Dedifferentiated amniotic fluid mesenchymal stem cell (primary cell): ENCODE measurements around the gene ATP11C.
"Not testable (repeated sequence)": the region's sequence is repeated elsewhere in the genome, so short reads cannot be mapped to it uniquely, and the experiment has no call there.

Source experiments
- DNase-seq: peaks from one replicate; pipeline ENCODE4 v3.0.0-alpha.2; 2016; ENCODE audit errors: extremely low spot score

The ATP11C gene

DNA sequence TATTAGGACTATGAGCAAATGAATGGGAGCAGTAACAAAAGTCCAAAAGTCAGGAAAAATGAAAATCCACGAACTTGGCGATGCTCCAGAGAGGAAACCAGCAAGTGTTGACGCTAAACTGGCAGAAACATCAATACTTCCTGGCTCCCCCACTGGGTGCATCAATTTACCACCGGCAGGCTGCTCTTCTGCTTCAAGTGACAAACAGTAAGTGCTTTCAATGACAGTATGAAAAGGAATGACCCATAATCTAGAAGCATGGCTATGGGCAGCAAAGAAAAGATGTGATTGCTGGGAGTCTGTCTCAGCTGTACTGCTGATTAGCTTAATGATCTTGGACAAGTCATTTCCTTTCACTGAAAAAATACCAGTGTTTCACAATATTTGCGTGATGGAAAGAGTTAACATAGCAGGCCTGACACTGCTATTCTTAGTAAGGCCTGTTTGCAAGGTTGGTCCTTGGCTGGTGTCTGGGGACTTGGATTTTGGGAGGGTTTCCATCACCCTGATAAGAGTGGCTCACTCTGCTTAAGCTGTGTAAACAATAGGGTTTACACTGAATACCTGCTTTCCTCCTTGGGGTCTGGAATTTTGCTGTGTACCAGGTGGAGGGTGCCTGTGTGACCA, 8.7 kb downstream of the ATP11C start:
- no peak for DNase-seq

DNA sequence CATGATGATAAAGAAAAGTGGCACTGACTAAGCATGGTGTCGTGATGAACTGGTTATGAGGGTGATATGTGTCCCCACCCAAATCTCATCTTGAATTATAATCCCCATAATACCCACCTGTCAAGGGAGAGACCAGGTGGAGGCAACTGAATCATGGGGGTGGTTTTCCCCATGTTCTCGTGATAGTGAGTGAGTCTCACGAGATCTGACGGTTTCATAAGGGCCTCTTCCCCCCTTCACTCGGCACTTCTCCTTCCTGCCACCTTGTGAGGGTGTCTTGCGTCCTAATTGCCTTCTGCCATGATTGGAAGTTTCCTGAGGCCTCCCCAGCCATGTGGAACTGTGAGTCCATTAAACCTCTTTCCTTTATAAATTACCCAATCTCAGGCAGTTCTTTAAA, 11.7 kb downstream of the ATP11C start:
- not testable (repeated sequence) for DNase-seq

DNA sequence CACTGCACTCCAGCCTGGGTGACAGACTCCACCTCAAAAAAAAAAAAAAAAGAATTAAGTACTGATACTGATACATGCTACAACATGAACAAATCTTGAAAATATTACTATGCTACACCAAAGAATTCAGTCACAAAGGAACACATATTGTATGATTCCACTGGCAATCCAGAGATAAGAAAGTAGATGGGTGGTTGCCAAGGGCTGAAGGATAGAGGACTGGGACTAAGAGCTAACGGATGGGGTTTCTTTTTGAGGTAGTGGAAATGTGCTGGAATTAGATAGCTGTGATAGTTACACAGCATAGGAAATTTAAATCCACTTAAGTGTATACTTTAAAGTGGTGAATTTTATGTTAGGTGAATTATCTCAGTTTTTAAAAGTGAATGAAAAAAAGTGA, 12.5 kb downstream of the ATP11C start:
- no peak for DNase-seq

DNA sequence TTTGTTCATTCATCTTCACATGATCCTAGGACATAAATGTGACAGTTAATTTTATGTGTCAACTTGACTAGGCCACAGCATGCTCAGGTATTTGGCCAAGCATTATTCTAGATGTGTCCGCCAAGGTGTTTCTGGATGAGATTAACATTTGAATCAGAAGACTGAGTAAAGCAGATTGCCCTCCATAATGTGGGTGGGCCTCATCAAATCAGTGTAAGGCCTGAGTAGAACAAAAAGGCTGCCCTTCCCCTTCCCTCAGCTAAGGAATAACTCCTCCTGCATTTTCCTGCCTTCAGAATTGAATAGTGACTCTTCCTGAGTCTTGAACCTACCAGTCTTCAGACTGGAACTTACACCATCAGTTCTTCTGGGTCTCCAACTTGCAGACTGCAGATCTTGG, 18.4 kb downstream of the ATP11C start:
- no peak for DNase-seq

DNA sequence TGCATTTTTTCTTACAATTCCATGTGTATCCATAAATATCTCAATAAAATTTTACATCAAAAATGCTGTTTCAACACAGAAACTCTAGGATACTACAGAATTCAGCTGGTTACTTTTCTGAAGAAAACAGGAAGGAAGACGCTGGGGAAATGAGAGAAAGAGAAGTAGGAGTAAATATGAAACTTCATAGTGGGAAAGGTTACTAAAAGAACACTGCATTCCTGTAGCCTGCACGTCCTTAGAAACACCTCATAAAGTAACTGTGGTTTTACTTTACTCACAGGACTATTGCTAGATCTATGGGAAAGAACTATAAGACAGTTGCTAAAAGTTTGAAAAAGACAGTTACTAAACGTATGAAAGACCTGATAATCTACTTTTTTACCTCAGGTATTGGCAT, 23.1 kb downstream of the ATP11C start:
- DNase-seq = no peak

DNA sequence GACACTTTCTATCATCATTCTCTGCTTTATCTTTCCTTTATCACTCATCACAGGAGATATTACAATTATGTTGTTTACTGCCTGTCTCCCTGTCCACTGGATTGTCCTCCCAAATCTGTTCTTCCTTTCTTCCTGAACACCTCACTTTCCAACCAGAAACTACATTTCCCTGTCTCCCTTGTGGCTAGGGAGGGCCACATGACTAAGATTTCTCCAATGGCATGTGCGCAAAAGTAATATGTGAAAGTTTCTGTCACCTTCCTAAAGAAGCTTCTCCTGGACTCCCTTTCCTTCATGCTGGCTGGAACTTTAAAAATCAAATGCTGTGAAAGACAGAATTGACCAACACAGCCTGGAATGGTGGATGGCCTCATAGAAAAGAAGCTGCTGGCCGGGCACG, 25.8 kb downstream of the ATP11C start:
- DNase-seq = no peak

DNA sequence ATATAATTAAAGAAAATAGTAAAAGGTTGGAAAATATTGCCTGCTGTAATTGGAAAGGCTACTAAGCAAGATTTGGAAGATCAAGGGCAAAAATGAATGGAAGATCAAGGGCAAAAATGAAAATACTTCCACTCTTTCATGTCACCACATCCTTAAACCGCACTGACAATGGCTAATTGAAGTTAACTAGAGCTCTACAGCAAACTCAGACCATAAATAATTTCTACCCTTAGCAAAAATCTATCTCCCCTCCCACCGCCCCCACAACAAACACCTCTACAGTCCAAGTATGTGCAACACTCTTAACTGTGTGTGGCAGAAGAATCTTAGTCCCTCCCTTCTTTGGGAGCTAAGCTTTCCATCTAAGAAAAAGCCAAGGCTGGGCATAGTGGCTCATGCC, 27.1 kb downstream of the ATP11C start:
- DNase-seq = no peak

DNA sequence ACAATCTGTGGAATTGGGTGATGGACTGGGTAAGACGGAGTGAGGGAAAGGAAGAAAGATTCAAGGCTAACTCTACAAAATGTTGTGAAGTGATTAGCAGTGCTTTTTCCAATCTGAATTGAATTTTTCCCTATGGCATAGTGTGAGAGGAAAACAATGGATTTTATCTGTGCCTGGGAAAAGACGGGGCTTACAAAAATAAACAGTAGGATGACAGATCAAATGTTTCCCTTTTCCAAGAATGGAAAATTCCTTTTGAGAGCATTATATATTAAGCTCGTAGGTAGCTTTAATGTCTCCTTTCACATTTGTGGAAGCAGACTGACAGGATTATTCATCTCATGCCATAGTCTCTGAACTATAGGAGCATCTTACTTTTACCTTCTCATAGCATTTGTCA, 27.8 kb downstream of the ATP11C start:
- no peak for DNase-seq

DNA sequence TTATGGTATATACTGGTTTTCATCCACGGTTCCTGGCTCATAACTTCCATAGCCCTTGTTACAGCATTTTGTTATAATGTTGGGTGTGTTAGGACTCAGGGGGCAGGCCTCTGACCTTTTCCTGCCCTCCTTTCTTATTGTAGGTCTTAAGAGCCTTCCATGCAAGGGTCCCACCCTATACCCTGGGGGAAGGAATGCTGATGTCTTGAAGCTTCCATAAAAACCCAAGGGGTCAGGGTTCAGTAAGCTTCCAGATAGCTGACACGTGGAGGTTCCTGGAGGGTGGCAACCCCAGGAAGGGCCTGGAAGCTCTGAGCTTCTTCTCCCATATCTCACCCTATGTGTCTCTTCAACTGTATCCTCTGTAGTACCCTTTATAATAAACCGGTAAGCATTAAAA, 29.6 kb downstream of the ATP11C start:
- no peak for DNase-seq

DNA sequence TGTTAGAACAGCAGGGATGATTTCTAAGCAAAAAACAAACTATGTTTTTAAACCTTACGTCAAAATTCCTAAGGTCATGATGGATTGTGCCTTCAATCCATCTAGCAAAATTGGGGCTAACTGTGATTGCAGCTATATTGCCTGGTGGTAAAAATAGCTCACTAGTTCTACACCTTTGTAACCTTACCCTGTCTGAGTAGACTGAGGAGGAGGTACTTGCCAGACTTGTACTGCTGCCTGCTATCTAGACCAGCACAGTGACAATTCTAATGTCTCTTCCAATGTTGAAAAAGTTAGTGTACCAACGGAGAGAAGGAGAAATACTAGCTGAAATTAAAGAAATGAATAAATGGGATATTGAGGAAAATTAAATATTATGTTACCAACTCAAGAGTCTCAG, 30.3 kb downstream of the ATP11C start:
- no peak for DNase-seq

DNA sequence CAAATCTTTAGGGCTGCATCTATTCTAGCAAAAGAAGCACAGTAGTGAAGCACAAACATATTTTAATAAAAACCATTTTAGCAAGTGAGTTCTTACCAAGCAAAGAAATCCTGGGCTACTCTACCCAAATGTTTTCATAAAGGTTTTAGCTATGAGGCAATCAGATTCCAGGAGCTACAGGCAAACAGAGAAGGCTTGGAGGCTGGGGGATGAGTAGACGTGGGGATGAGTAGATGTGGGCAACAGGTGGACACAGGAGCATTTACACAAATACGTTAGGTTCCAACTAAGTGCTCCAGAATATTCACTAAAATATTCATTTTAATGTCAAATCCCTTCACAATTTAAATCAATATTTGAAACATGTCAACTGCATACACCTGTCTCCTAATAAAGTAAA, 34.5 kb downstream of the ATP11C start:
- no peak for DNase-seq

DNA sequence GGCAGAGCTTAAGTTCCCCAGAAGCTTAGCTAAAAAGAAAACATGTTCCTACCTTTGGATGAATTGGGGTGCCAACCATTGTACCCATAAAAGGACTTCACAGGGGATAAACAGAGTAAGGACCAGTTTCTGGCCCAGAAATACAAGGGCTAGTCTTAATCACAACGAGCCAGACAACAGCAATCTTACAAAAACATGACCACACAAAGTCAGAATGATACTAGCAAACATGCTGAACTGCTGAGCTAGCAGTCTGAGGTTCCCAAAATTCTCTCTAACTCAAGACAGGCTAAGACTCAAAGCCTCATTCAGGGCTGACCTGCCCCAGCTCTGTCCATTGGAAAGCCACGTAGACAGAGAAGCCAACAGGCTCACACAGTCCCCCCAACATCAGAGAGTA, 40.3 kb downstream of the ATP11C start:
- DNase-seq = no peak

DNA sequence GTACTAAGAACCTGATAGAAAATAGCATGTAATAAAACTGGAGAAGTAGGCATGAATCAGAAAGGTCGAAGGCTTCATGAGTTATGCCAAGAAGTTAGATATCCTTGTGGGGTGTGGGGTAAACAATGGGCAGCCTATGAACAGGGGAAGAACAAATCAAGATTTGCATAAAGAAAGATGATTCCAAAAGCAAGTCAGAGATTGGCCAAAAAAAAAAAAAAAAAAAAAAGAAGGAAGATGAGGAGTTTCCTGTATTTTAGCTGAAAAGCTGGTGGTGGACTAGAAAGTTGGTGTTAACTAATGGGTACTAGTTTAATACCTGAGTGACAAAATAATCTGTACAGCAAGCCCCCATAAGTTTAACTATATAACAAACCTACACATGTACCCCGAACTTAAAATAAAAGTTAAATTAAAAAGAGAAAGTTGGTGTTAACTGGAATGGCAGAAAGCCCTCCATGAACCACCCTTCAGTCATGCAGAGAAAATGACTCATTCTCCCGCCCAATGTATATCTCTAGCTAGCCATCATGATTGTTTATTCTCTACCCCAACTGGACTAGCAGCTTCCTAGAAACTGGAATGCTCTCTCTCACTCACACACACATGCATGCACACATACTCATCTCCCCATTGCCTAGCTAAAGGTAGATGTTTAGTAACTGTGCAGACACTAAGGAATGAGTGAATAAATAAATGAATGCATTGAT, 41.7 kb downstream of the ATP11C start:
- no peak for DNase-seq

DNA sequence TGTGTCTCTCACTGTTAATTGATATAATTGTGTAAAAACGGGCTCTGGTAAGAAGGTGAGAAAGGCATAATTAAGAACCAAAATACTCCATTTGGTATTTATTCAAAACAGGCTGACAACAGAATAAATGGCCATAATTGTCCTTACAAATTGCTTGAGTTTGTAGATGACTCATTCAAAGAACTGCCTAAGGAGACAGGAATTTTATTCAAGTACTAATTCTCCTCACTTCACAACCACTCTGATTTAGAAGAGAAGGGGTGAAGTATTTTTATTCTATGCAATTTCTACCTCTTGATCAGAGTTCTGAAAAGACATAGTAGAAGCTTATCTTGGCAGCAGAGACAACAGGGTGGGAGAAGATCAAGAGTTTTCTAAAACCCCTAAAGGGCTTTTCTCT, 43.1 kb downstream of the ATP11C start:
- DNase-seq = no peak

DNA sequence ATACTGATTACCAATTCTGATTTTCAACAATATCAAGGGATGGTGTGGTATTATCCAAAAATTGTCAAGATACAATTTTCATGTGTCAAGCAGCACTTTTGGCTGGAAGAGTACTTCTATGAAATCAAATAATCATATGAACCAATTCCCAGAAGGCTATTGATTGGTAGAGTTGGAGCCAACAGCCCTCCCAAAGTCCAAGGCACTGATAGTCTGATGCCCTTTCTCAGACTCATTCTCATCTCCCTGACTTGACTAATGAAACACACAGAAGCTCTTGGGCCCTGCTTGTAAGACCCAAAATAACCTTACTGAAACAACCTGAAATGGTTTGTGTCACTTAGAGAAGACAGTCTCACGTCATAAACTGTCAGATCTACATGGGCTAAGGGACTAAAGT, 48.9 kb downstream of the ATP11C start:
- no peak for DNase-seq

DNA sequence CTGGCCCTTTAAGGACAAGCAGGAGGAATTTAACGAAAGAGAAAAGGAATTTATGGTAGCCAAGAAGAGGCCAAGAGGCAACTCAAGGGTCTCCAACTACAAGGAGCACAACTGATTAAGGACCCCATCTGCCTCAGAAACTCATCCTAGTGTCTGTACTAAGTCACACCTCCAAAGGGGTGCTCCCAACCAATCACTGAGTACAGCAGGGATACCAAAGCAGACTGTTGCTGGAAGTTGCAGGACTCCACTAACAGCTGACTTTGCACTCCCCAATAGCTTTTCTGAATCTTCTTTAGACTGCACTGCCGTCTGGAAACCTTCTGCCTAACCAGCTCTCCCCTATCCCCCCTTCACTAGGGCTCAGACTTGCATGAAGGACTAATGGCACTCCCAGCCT, 50.6 kb downstream of the ATP11C start:
- DNase-seq = no peak

DNA sequence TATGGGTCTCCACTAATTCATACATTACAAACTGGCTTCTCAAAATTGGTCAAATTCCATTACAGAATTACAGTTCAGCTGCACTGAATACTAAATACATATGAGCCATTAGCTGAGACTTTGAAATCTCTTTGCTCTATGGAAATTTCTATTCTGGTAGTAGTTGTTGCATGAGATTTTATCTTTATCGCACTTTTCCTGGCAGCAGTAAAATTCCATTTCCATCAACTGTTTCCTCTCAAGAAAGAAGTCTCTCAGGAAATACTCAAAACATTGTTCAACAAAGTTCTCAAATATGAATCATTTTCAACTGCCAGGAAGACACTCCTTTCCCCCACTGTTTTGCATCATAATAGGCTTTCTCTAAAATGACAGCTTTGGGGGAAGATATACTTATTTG, 51.3 kb downstream of the ATP11C start:
- peak; percentile 51 for DNase-seq

DNA sequence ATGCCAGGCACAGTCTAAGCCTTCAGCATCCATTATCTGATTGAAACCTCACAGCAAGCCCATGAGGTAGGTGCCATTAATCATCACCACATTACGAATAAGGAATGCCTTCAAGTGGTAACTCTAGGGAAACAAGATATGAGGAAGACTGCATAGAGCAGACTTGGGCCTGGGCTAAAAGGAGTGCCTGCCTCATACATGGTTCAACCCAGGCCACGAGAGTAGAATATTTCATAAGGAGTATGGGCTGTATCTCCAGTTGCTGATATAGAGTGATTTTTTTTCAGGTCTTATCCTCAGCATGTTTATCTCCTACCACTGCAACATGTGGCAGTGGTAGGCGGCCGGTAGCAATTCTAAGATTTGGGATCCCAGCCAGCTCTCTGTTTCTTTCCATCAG, 51.7 kb downstream of the ATP11C start:
- DNase-seq = no peak

DNA sequence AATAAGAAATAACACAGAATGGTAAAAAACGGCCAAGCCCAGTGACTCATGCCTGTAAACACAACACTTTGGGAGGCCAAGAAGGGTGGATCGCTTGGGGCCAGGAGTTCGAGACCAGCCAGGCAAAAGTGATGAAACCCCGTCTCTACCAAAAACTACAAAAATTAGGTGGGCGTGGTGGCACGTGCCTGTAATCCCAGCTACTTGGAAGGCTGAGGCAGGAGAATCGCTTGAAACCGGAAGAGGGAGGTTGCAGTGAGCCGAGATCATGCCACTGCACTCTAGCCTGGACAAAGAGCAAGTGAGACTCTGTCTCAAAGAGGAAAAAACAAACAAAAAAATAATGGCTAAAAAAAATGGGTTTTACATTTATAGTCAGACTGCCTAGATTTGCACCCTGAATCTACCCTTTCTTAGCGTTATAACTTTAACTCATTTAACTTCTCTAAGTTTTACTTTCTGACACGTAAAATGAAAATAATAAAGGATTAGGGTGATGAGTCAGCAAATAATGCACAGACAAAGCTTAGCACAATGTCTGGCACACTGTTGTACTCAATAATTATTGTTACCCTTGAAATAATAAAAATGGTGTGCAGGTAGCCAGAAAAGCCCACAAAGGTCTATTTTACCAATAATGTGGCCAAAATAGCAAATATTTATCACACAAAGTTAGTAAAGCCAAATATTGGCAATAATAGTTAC, 55.0 kb downstream of the ATP11C start:
- no peak for DNase-seq

DNA sequence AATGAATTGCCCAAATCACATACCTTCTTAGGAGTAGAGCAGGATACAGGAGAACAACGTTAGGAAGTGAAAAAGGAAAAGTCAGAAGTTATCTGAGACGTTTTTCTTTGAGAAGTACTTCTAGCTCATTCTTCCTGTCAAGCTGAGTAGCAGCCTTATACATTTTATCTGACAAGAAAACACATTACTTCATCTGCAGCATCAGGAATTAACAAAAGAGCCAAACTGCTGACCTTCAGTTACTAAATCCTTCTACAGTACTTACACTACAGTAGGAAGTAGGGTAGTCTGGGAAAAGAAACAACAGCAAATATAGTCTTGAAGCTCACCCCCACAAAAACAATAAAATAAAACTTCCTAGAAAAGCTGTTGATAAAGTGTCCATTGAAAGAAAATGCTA, 57.0 kb downstream of the ATP11C start:
- no peak for DNase-seq

DNA sequence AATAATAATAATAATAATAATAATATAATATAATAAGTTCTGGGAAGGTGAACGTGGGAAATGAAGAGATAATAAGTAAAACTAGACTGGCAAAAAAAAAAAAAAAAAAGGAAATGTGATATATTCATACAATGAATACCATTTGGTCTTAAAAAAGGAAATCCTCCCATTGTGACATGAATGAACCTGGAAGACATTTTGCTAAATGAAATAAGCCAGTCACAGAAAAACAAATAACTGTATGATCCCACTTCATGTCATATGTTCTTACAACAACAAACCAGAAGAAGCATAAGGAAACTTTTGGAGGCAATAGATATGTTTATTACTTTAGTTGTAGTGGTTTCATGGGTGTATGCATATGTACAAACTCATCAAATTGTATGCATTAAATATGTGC, 63.1 kb downstream of the ATP11C start:
- DNase-seq = no peak

DNA sequence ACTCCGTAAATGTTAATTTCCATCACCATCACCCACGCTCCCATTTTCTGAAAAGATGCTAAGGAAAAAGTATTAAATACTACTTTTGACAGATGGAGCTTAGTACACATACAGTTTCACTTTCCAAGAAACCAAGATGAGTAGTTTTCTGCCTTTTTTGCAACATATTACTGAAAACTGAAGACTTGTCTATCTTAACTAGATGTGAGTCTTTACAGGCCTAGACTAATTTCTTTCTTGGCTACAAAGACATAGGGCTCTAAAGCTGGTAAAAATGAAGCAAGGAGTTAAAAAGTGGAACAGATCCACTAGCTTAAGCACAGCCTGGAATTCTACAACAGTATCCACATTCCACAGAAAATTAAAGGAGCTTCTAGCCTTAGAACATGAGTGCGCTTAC, 68.2 kb downstream of the ATP11C start:
- DNase-seq = no peak

DNA sequence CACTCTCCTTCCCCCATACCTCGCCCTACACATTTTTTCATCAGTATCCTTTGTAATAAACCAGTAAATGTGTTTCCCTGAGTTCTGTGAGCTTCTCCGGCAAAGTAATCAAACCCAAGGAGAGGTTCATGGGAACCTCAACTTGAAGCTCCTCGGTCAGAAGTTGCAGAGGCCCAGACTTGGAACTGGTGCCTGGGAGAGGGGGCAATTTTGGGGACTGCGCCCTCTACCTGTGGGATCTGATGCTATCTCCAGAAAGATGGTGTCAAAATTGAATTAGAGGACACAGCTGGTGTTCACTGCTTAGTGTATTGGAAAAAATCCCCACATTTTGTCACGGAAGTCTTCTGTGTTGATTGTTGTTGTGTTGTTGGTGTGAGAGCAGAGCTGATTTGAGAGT, 70.6 kb downstream of the ATP11C start:
- DNase-seq = no peak
